Airway epithelial cell (primary cell): ENCODE results near the gene SGF29. TPM values are rescaled to one million over a fixed set of nuclear protein-coding genes. Genes with fewer than 3 reads are reported as not detected.

Experiments
- total RNA-seq: library from RNA; depleted of rRNA; stranded (reverse); fragments of >200 nt; gene quantifications from 2 replicates; pipeline ENCODE4 v1.2.3, GENCODE V29; 2015

SGF29 gene
- 17.9 and 19.5 TPM in 2 replicates for total RNA-seq

DNA sequence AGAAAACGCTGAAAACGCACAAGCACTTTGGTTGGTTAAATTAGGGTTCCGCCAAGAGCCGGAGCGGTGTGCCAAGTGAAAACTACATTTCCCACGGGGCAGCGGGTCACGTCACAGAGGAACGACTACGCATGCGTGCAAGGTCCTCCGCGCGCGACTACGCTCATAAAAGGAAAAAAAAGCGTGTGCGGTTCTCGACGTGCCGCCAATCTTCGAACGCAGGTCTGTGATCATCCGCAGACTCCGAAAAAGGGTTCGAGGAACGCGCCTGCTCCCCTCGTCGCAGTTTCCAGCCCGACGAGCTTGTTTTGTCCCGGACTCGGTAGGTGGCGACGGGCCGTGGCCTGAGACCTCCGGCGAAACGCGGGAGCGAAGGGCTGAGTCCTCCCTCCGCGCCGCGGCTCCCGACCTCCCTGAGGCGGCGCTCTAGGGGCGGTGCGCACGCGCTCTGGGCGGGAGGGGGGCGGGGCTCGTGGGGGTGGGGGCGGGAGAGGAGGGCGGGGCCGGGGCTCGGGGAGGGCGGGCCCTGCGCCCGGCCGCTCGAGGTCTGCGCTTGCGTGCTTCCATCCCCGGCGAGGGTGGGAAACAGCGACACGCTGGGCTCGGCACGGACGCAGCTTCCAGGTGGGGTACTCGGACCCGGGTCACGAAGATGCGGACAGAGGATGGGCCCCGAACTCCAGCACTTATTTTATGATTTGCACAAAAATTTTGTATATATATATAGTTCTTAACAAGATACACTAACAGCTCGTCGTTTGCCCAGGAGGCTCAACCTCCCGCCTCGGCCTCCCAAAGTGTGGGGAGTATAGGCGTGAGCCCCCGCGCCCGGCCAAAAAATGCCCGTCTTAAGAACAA lies at the start of gene SGF29:
Gene SGF29 (plus strand): TSS at position 145 of the 858 bp plus-strand sequence. CDS start 27,150 bp downstream, outside the sequence.

DNA sequence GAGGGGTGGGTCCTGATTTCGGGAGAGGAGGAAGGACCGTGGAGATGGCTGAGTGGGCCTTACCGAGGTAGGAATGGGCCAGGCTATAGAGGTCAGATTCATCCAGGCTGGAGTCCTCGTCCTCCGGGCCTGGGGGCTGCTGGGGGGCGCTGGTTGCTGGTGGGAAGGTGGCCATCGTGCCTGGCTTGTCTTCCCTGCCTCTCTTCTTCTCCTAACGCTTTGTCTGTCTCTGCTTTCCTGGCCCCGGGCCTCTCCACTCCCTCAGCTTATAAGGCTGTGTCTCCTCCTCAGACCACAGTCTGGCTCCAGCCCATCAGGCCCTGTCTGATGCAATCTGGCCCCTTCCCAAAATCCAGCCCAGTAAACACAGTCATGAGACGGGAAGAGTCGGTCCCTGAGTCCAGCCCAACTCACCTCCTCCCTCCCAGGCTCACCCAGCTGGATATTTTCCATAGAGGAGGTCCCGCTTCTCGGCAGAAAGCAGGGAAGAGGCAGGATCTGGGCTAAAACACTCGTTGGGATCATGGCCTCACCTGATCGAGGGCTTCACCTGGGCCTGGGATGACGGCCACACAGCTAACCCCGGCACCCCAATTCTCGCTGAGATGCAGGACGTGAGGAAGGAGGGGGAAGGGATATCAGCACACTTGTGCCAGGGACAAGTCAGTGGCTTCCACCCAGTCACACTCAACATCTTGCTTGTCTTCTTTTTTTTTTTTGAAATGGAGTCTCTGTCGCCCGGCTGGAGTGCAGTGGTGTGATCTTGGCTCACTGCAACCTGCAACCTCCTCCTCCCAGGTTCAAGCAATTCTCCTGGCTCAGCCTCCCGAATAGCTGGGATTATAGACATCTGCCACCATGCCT lies 14.8 kb upstream of the SGF29 start, which contains the start of gene NUPR1:
Gene NUPR1 (minus strand): TSS at position 242 of the 864 bp plus-strand sequence. CDS start 67 bp downstream, at position 175.

DNA sequence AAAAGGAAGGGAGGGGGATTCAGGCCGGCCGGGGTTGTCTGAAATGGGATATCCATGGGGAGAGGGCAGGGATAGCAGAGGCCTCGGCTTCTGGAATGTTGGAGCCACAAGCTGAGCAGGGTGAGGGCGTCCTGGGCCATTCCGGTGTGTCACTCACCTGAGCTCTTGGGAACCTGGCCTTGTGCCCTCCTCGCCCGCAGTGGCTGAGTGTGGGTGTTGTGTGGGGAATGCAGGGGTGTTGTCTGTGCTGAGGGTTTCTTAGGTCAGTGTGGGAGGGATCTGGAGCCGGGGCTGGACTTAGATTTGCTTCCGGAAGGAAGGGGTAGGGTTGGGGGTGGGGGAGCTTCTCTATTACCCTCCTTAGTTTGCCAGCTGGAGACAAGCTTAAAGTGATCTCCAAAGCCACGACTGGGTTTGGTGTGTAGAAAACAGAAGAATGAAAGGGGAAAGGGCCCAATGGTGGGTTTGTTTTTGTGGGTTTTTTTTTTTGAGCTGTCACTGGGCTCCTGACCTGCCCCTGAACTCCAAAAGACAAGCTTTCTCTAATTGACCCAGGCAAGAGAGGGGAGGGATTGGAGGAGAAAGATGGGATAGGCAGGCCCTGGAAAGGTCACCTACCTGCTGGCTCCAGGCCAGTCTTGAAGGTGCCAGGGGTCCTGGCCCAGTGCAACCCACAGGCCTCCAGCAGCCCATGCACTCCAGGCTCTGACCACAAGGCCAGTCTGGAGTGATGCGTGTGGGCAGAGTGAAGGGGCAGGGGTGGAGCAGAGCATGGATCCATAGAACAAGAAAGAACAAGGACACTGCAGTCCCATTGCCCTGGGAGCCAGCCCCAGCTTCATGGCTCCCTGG lies 43.3 kb downstream of the SGF29 start, which contains the start of gene SULT1A2:
Gene SULT1A2 (minus strand): TSS at position 211 of the 852 bp plus-strand sequence. CDS start 1,120 bp downstream, outside the sequence.

DNA sequence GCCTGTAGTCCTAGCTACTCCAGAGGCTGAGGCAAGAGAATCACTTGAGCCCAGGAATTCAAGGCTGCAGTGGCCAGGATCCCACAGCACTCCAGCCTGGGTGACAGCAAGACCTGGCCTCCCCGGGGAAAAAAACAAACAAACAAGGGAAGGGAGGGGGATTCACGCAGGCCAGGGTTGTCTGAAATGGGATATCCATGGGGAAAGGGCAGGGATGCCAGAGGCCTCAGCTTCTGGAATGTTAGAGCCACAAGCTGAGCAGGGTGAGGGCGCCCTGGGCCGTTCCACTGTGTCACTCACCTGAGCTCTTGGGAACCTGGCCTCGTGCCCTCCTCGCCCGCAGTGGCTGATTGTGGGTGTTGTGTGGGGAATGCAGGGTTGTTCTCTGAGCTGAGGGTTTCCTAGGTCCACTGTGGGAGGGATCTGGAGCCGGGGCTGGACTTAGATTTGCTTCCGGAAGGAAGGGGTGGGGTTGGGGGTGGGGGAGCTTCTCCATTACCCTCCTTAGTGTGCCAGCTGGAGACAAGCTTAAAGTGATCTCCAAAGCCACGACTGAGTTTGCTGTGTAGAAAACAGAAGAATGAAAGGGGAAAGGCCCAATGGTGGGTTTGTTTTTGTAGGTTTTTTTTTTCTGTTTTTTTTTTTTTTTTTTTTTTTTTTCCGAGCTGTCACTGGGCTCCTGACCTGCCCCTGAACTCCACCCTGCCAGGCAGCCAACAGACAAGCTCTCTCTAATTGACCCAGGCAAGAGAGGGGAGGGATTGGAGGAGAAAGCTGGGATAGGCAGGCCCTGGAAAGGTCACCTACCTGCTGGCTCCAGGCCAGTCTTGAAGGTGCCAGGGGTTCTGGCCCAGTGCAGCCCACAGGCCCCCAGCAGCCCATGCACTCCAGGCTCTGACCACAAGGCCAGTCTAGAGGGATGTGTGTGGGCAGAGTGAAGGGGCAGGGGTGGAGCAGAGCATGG lies 56.2 kb downstream of the SGF29 start, which contains the start of gene SULT1A1:
Gene SULT1A1 (minus strand): TSS at position 414 of the 964 bp plus-strand sequence. CDS start 1,189 bp downstream, outside the sequence.

DNA sequence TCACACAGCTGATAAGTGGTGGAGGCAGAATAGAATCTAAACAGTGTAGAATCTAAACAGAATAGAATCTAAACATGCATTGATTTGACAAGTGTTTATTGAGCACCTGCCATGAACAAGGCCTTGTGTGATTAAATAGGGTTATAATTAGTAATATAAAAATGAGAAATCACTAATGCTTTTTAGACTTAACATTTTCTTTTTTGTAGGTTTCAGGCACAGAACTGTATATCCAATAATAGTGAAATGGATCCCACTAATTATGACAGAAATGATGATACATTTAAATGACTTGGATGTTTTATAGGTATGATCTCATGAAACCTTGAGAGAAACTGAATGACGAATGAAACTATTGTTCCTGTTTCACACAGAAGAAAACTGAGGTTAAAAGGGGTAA lies 84.0 kb downstream of the SGF29 start, which contains the start of gene NPIPB8:
Gene NPIPB8 (plus strand): TSS at position 301 of the 400 bp plus-strand sequence. CDS start 296 bp downstream, outside the sequence.

Other genes starting within 250 kb of the SGF29 start
- gene NPIPB6, start 190.4 kb upstream of the SGF29 start, total RNA-seq, result 0.49 TPM in 1 of 2 replicates, not detected in the other
- gene EIF3CL, start 150.1 kb upstream of the SGF29 start, total RNA-seq, result 199 and 216 TPM in 2 replicates
- gene NPIPB7, start 81.6 kb upstream of the SGF29 start, total RNA-seq, result not detected in 2 replicates
- gene CLN3, start 61.8 kb upstream of the SGF29 start, total RNA-seq, result 8.4 and 12.0 TPM in 2 replicates
- gene APOBR, start 59.3 kb upstream of the SGF29 start, total RNA-seq, result not detected in 2 replicates
- gene IL27, start 47.1 kb upstream of the SGF29 start, total RNA-seq, result not detected in 2 replicates
- 8.3 and 8.9 TPM in 2 replicates for gene NUPR1, start 14.9 kb upstream of the SGF29 start, total RNA-seq
- 0.42 and 0.88 TPM in 2 replicates for gene SULT1A2, start 43.1 kb downstream of the SGF29 start, total RNA-seq
- gene SULT1A1, start 56.1 kb downstream of the SGF29 start, total RNA-seq, result 6.8 and 12.6 TPM in 2 replicates
- gene NPIPB8, start 84.1 kb downstream of the SGF29 start, total RNA-seq, result not detected in 2 replicates
- gene EIF3C, start 157.5 kb downstream of the SGF29 start, total RNA-seq, result 281 and 312 TPM in 2 replicates
- 0.51 TPM in 1 of 2 replicates, not detected in the other for gene NPIPB9, start 197.9 kb downstream of the SGF29 start, total RNA-seq